Osteoblast (primary cell): ENCODE measurements around the gene KRT75. TPM values are rescaled to one million over a fixed set of nuclear protein-coding genes. Genes with fewer than 3 reads are reported as not detected.
"Not testable (repeated sequence)": the region's sequence is repeated elsewhere in the genome, so short reads cannot be mapped to it uniquely, and the experiment has no call there.

ENCODE experiments used
- DNase-seq: peaks from one replicate; pipeline ENCODE4 v3.0.0; 2011; ENCODE audit warnings: low spot score, mixed read lengths; ENCODE audit not compliant: insufficient read length; ENCODE audit errors: missing footprints
- H2AFZ ChIP-seq: 2 replicates; pipeline ENCODE4 v1.6.0; 2011; ENCODE audit warnings: mild to moderate bottlenecking, low read length
- H3K27ac ChIP-seq: 2 replicates; pipeline ENCODE4 v1.5.1; 2011; ENCODE audit warnings: mild to moderate bottlenecking, low read depth, low read length, moderate library complexity
- H3K27me3 ChIP-seq: 2 replicates; pipeline ENCODE4 v1.6.0; 2012; ENCODE audit warnings: mild to moderate bottlenecking, control low read depth, inconsistent platforms, low read length, moderate library complexity; ENCODE audit not compliant: insufficient read depth
- H3K36me3 ChIP-seq: 2 replicates; pipeline ENCODE4 v1.5.1; 2011; ENCODE audit warnings: mild to moderate bottlenecking, low read length, control low read depth, moderate library complexity; ENCODE audit not compliant: insufficient read depth
- H3K4me1 ChIP-seq: 2 replicates; pipeline ENCODE4 v1.5.1; 2011; ENCODE audit warnings: mild to moderate bottlenecking, low read length, control low read depth, moderate library complexity; ENCODE audit not compliant: insufficient read depth
- H3K4me2 ChIP-seq: 2 replicates; pipeline ENCODE4 v1.6.0; 2011; ENCODE audit warnings: mild to moderate bottlenecking, low read length; ENCODE audit not compliant: insufficient read depth
- H3K4me3 ChIP-seq: fragments of 200-600 bp; sonication (generic); 3 replicates; pipeline ENCODE4 v1.5.1; 2012; ENCODE audit warnings: mild to moderate bottlenecking, low read length, inconsistent platforms; ENCODE audit not compliant: insufficient read depth
- H3K79me2 ChIP-seq: 2 replicates; pipeline ENCODE4 v1.6.0; 2012; ENCODE audit warnings: mild to moderate bottlenecking, low read length, control low read depth, inconsistent platforms; ENCODE audit not compliant: insufficient read depth
- H3K9me3 ChIP-seq: 2 replicates; pipeline ENCODE4 v1.5.1; 2011; ENCODE audit warnings: low read depth, low read length, control low read depth
- H4K20me1 ChIP-seq: 2 replicates; pipeline ENCODE4 v1.6.0; 2012; ENCODE audit warnings: mild to moderate bottlenecking, low read length, control low read depth; ENCODE audit not compliant: insufficient read depth
- CTCF ChIP-seq: IDR thresholded peaks from 2 replicates; pipeline ENCODE4 v1.5.1; 2011; ENCODE audit warnings: mild to moderate bottlenecking, low read depth, low read length, moderate library complexity; ENCODE audit errors: extremely low read depth
- total RNA-seq: library from RNA; depleted of rRNA; stranded (reverse); fragments of >200 nt; gene quantifications from 2 replicates; pipeline ENCODE4 v1.2.3, GENCODE V29; 2012

Gene KRT75
- total RNA-seq, 1 donor: under 0.01 TPM

GRCh38 chr12:52448228-52448627 is 14.1 kb upstream of the KRT75 start:
- Histone ChIP-seq H3K4me3 (no peak overlapping the region), H3K27me3 (peaks cover 25% of the 10 kb centered on the region), H3K4me2 (no peak overlapping the region), H2AFZ (no peak overlapping the region), H4K20me1 (no peaks in the 10 kb centered on the region), H3K4me1 (peaks cover 12% of the 10 kb centered on the region), H3K79me2 (no peaks in the 10 kb centered on the region), H3K9me3 (no peaks in the 10 kb centered on the region), H3K36me3 (no peaks in the 10 kb centered on the region), H3K27ac (no peak overlapping the region)
- TF ChIP-seq CTCF: no peak
- no peak for DNase-seq

DNA sequence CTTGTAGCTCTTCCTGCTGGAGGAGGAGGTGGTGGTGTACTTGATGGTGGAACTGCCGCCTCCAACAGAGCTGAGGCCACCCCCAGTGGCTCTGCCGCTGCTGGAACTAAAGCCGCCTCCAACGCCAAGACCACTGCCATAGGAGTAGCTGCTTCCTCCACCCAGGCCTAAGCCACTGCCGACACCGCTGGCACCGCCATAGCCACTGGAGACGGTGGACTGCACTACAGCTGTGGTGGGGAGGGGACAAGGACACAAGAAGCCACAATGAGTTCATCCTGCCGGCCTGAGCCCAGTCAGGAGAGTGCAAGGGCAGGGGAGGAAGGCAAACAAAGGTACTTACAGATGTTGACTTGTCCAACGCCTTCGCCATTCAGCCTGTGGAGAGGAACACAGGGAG is 13.0 kb upstream of the KRT75 start:
- DNase-seq, H3K4me3 ChIP-seq, H3K36me3 ChIP-seq, H4K20me1 ChIP-seq, H3K9me3 ChIP-seq, H3K27ac ChIP-seq, H3K79me2 ChIP-seq, H3K4me2 ChIP-seq, H2AFZ ChIP-seq: not testable (repeated sequence)
- peaks cover 25% of the 10 kb centered on the region for H3K27me3 ChIP-seq
- peaks cover 22% of the 10 kb centered on the region for H3K4me1 ChIP-seq

GRCh38 chr12:52446367-52447045 is 12.3 kb upstream of the KRT75 start:
- H3K27ac ChIP-seq: no peak overlapping the region
- DNase-seq: no peak
- peaks cover 25% of the 10 kb centered on the region for H3K27me3 ChIP-seq
- no peaks in the 10 kb centered on the region for H3K9me3 ChIP-seq
- no peak overlapping the region for H3K4me2 ChIP-seq
- H3K36me3 ChIP-seq: no peaks in the 10 kb centered on the region
- H3K4me1 ChIP-seq: peaks cover 29% of the 10 kb centered on the region
- H3K4me3 ChIP-seq: no peak overlapping the region
- no peaks in the 10 kb centered on the region for H3K79me2 ChIP-seq
- H4K20me1 ChIP-seq: no peaks in the 10 kb centered on the region
- no peak overlapping the region for H2AFZ ChIP-seq
- no peak for TF ChIP-seq CTCF

DNA sequence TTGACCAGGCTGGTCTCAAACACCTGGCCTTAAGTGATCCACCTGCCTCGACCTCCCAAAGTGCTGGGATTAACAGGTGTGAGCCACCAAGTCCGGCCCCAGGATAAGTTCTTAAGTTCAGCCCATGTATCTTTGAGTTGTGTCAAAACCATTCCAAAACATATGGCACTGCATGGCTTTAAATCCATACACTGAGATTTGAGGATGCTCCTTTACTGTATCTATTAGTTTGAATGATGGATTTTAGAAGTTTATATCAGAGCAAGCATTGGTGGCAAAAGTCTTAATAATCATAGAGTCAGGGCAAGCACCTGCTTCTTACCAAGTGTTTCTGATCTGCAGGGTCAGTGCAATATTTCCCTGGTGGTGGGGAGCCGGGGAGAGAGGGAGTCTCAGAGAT is 11.7 kb upstream of the KRT75 start:
- H3K9me3 ChIP-seq: no peaks in the 10 kb centered on the region
- H3K4me3 ChIP-seq: no peak overlapping the region
- TF ChIP-seq CTCF: no peak
- H3K27ac ChIP-seq: no peak overlapping the region
- no peaks in the 10 kb centered on the region for H3K79me2 ChIP-seq
- peaks cover 25% of the 10 kb centered on the region for H3K27me3 ChIP-seq
- H3K4me2 ChIP-seq: no peak overlapping the region
- H4K20me1 ChIP-seq: no peaks in the 10 kb centered on the region
- H3K36me3 ChIP-seq: no peaks in the 10 kb centered on the region
- H3K4me1 ChIP-seq: peaks cover 35% of the 10 kb centered on the region
- no peak overlapping the region for H2AFZ ChIP-seq
- DNase-seq: no peak
